Omental fat pad (tissue), 4 donors: ENCODE results near the gene FAM3D. TPM values are rescaled to one million over a fixed set of nuclear protein-coding genes. Genes with fewer than 3 reads are reported as not detected.

ENCODE experiments used
- ATAC-seq: fragments of 150-250 bp; one replicate; pipeline ENCODE4 v1.9.1; 2016; ENCODE audit warnings: mild to moderate bottlenecking, moderate library complexity; ENCODE audit not compliant: low FRiP score
- DNase-seq: peaks from one replicate; pipeline ENCODE4 v3.0.0-alpha.2; 2019; ENCODE audit warnings: low spot score
- CTCF ChIP-seq, 3 donors: fragments of 450-650 bp; IDR thresholded peaks; one replicate each; pipeline ENCODE4 v1.5.1; 2016 to 2017; ENCODE audit warnings: antibody characterized with exemption in 3 of 3, mild to moderate bottlenecking in 3 of 3, moderate library complexity in 2 of 3
- total RNA-seq, 4 donors: library from RNA; depleted of rRNA; stranded (reverse); fragments of >200 nt; gene quantifications; one replicate each; pipeline ENCODE4 v1.1.0, GENCODE V29; 2016

The FAM3D gene
- total RNA-seq, 4 donors from 2014 or later, result 2.2 TPM; not detected in 3

- ATAC-seq (no peak), DNase-seq (no peak)
- no peak for TF ChIP-seq CTCF (IDR thresholded peaks at IDR 0.05)
These were observed 33.3 kb downstream of the FAM3D start for GRCh38 chr3:58633157-58633865.

- TF ChIP-seq CTCF (IDR thresholded peaks at IDR 0.05), result no peak
- ATAC-seq, result no peak
- no peak for DNase-seq
These were observed 34.8 kb downstream of the FAM3D start for GRCh38 chr3:58631742-58632141.

GRCh38 chr3:58630710-58631092 lies 35.9 kb downstream of the FAM3D start:
- no peak for TF ChIP-seq CTCF (IDR thresholded peaks at IDR 0.05)
- ATAC-seq (no peak), DNase-seq (no peak)

GRCh38 chr3:58630076-58630709 lies 36.4 kb downstream of the FAM3D start:
- peak in 1 of 3 donors; percentile 42 for TF ChIP-seq CTCF (IDR thresholded peaks at IDR 0.05)
- DNase-seq, result peak; percentile 74
- ATAC-seq, result peak; percentile 60

GRCh38 chr3:58629629-58630028 lies 36.9 kb downstream of the FAM3D start:
- DNase-seq, result no peak
- no peak for TF ChIP-seq CTCF (IDR thresholded peaks at IDR 0.05)
- no peak for ATAC-seq

GRCh38 chr3:58628823-58629562 lies 37.6 kb downstream of the FAM3D start:
- no peak for DNase-seq
- no peak for TF ChIP-seq CTCF (IDR thresholded peaks at IDR 0.05)
- ATAC-seq, result peak; percentile 32
